SU-DHL-6 (cell line): ENCODE data around the gene GPR78.

Source experiments
- H2AFZ ChIP-seq: fragments of 200-600 bp; sonication (generic); 2 replicates; pipeline ENCODE4 v1.6.1; 2014; ENCODE audit warnings: low read depth, mild to moderate bottlenecking, moderate library complexity, mixed read lengths, antibody characterized with exemption, low read length; ENCODE audit not compliant: severe bottlenecking
- H3F3A ChIP-seq: fragments of 200-600 bp; shearing (Covaris generic); 2 replicates; pipeline ENCODE4 v1.6.0; 2016; ENCODE audit warnings: antibody characterized with exemption, mild to moderate bottlenecking; ENCODE audit not compliant: insufficient read depth
- H3K27ac ChIP-seq: fragments of 200-600 bp; sonication (generic); 2 replicates; pipeline ENCODE4 v1.5.1; 2016; ENCODE audit warnings: low read depth, mild to moderate bottlenecking, low read length, moderate library complexity, mixed read lengths
- H3K27me3 ChIP-seq: fragments of 200-600 bp; sonication (generic), shearing (Covaris generic); 2 replicates; pipeline ENCODE4 v1.6.0; 2014; ENCODE audit warnings: mild to moderate bottlenecking, low read length
- H3K36me3 ChIP-seq: fragments of 200-600 bp; sonication (generic); 2 replicates; pipeline ENCODE4 v1.6.1; 2014; ENCODE audit warnings: mild to moderate bottlenecking, low read length, mixed read lengths
- H3K4me2 ChIP-seq: fragments of 300-600, 200-600 bp; shearing (Covaris generic), sonication (generic); 2 replicates; pipeline ENCODE4 v1.6.0; 2014; ENCODE audit warnings: low read length, low read depth, mild to moderate bottlenecking; ENCODE audit not compliant: poor library complexity, severe bottlenecking
- H3K4me3 ChIP-seq: fragments of 200-600 bp; sonication (generic); 2 replicates; pipeline ENCODE4 v1.5.1; 2014; ENCODE audit warnings: antibody characterized with exemption, low read length, mild to moderate bottlenecking, mixed read lengths; ENCODE audit not compliant: insufficient read depth, poor library complexity, severe bottlenecking
- H3K79me2 ChIP-seq: fragments of 200-600 bp; sonication (generic); 2 replicates; pipeline ENCODE4 v1.6.1; 2014; ENCODE audit warnings: mild to moderate bottlenecking, low read length, moderate library complexity; ENCODE audit not compliant: insufficient read depth
- H3K9ac ChIP-seq: fragments of 200-600 bp; sonication (generic); 2 replicates; pipeline ENCODE4 v1.7.0; 2014; ENCODE audit warnings: mild to moderate bottlenecking, low read length
- H3K9me2 ChIP-seq: fragments of 200-600 bp; sonication (generic); replicated peaks from 2 replicates; pipeline ENCODE4 v1.6.1; 2014; ENCODE audit warnings: low read length; ENCODE audit not compliant: insufficient read depth
- H3K9me3 ChIP-seq: fragments of 200-600 bp; sonication (generic); 2 replicates; pipeline ENCODE4 v1.6.1; 2014; ENCODE audit warnings: low read length, mixed read lengths; ENCODE audit not compliant: insufficient read depth
- H4K20me1 ChIP-seq: fragments of 200-600 bp; sonication (generic); 2 replicates; pipeline ENCODE4 v1.6.1; 2014; ENCODE audit warnings: low read depth, mild to moderate bottlenecking, antibody characterized with exemption, low read length, moderate library complexity, mixed read lengths
- CTCF ChIP-seq: fragments of 200-600 bp; sonication (generic); IDR thresholded peaks from one replicate; pipeline ENCODE4 v1.5.1; 2017; ENCODE audit warnings: antibody characterized with exemption, mild to moderate bottlenecking, low read length, moderate library complexity; ENCODE audit not compliant: insufficient read depth, poor library complexity, severe bottlenecking
- EZH2phosphoT487 ChIP-seq: fragments of 200-600 bp; sonication (generic), shearing (Covaris generic); conservative IDR thresholded peaks from 2 replicates; pipeline ENCODE4 v1.6.1; 2018; ENCODE audit warnings: mild to moderate bottlenecking, antibody characterized with exemption, low read length, moderate library complexity, mixed read lengths

GPR78 gene

GRCh38 chr4:8582016-8582415 is 1.8 kb downstream of the GPR78 start:
- Histone ChIP-seq H3K27me3 (no peaks in the 10 kb centered on the region), H3K36me3 (no peaks in the 10 kb centered on the region), H4K20me1 (no peaks in the 10 kb centered on the region), H3K4me3 (no peak overlapping the region), H3K9ac (no peak overlapping the region), H3K27ac (no peak overlapping the region), H3K4me2 (no peak overlapping the region), H3K79me2 (no peaks in the 10 kb centered on the region), H3K9me3 (no peaks in the 10 kb centered on the region), H3K9me2 (no peaks in the 10 kb centered on the region), H2AFZ (no peak overlapping the region), H3F3A (no peaks in the 10 kb centered on the region)
- TF ChIP-seq EZH2phosphoT487 (no peak), CTCF (no peak)

GRCh38 chr4:8582436-8582835 is 2.2 kb downstream of the GPR78 start:
- Histone ChIP-seq H3K27me3 (no peaks in the 10 kb centered on the region), H3K9ac (no peak overlapping the region)

GRCh38 chr4:8582941-8583654 is 2.9 kb downstream of the GPR78 start:
- no peaks in the 10 kb centered on the region for H3K27me3 ChIP-seq
- no peak for TF ChIP-seq EZH2phosphoT487
- no peak for TF ChIP-seq CTCF

More at GRCh38 chr4:8582436-8582835, 2.2 kb downstream of the GPR78 start:
- Histone ChIP-seq H3F3A (no peaks in the 10 kb centered on the region), H2AFZ (no peak overlapping the region), H3K27ac (no peak overlapping the region), H3K4me3 (no peak overlapping the region), H3K9me3 (no peaks in the 10 kb centered on the region), H3K79me2 (no peaks in the 10 kb centered on the region), H3K9me2 (no peaks in the 10 kb centered on the region), H3K36me3 (no peaks in the 10 kb centered on the region), H4K20me1 (no peaks in the 10 kb centered on the region), H3K4me2 (no peak overlapping the region)
- TF ChIP-seq EZH2phosphoT487: no peak
- TF ChIP-seq CTCF: no peak

More at GRCh38 chr4:8582941-8583654, 2.9 kb downstream of the GPR78 start:
- H3K4me3 ChIP-seq: no peak overlapping the region
- no peaks in the 10 kb centered on the region for H3K36me3 ChIP-seq
- H3F3A ChIP-seq: no peaks in the 10 kb centered on the region
- no peaks in the 10 kb centered on the region for H3K9me2 ChIP-seq
- no peaks in the 10 kb centered on the region for H3K9me3 ChIP-seq
- no peak overlapping the region for H3K4me2 ChIP-seq
- H3K9ac ChIP-seq: no peak overlapping the region
- no peak overlapping the region for H3K27ac ChIP-seq
- H4K20me1 ChIP-seq: no peaks in the 10 kb centered on the region
- H2AFZ ChIP-seq: no peak overlapping the region
- no peaks in the 10 kb centered on the region for H3K79me2 ChIP-seq
